Metanephros (tissue), 1 donor: ENCODE measurements around the gene OR9K2. TPM values are rescaled to one million over a fixed set of nuclear protein-coding genes. Genes with fewer than 3 reads are reported as not detected.

Experiments used
- total RNA-seq: library from RNA; depleted of rRNA; stranded (reverse); fragments of >200 nt; gene quantifications from one replicate; pipeline ENCODE4 v1.2.3, GENCODE V29; 2014

OR9K2 gene
- total RNA-seq = not detected

GRCh38 chr12:55126106-55126505 lies at the start of gene OR9K2:
Gene OR9K2 (plus strand): TSS chr12:55126406. CDS start chr12:55129835, 3,429 bp downstream.

Other genes starting within 250 kb of the OR9K2 start
- 0.64 TPM for gene TESPA1, start 141.6 kb upstream of the OR9K2 start, total RNA-seq
- gene NEUROD4, start 106.4 kb upstream of the OR9K2 start, total RNA-seq = not detected
- gene OR10A7, start 94.6 kb downstream of the OR9K2 start, total RNA-seq = not detected
- not detected for gene OR6C74, start 118.2 kb downstream of the OR9K2 start, total RNA-seq
- gene OR6C6, start 170.2 kb downstream of the OR9K2 start, total RNA-seq = not detected
- gene OR6C1, start 187.9 kb downstream of the OR9K2 start, total RNA-seq = not detected
- not detected for gene OR6C3, start 204.3 kb downstream of the OR9K2 start, total RNA-seq
- not detected for gene OR6C75, start 236.6 kb downstream of the OR9K2 start, total RNA-seq